GM18505 (cell line): Measurements from ENCODE around the gene AMBRA1.

Source experiments
- ATAC-seq: cut with Tn5 transposase; IDR thresholded peaks from one replicate; pipeline ENCODE4 v1.9.1; 2021; ENCODE audit not compliant: unreplicated experiment
- POLR2A ChIP-seq: IDR thresholded peaks from 4 replicates; pipeline ENCODE4 v1.6.1; 2011; ENCODE audit warnings: borderline replicate concordance; ENCODE audit not compliant: insufficient read depth, insufficient read length; ENCODE audit errors: extremely low read depth

The AMBRA1 gene

DNA sequence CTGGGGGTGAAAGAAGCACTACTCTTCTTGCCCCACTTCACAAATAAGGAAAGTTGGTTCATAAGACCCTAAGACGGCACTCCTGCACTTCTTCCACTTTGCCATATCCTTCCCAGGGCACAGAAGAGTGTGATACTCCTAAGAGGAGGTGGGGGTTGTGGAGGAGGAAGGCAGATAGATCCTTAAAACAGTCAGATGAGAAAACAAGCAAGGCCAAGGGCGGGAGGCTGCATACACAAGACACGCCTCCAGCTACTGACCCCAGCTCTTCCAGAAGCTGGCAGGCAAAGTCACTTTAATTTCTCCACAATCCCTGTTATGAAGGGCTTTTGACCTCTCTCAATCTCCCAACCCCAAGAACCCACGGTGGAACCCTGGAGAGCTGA, 200.6 kb downstream of the AMBRA1 start:
- TF ChIP-seq POLR2A = no peak
- ATAC-seq = no peak

DNA sequence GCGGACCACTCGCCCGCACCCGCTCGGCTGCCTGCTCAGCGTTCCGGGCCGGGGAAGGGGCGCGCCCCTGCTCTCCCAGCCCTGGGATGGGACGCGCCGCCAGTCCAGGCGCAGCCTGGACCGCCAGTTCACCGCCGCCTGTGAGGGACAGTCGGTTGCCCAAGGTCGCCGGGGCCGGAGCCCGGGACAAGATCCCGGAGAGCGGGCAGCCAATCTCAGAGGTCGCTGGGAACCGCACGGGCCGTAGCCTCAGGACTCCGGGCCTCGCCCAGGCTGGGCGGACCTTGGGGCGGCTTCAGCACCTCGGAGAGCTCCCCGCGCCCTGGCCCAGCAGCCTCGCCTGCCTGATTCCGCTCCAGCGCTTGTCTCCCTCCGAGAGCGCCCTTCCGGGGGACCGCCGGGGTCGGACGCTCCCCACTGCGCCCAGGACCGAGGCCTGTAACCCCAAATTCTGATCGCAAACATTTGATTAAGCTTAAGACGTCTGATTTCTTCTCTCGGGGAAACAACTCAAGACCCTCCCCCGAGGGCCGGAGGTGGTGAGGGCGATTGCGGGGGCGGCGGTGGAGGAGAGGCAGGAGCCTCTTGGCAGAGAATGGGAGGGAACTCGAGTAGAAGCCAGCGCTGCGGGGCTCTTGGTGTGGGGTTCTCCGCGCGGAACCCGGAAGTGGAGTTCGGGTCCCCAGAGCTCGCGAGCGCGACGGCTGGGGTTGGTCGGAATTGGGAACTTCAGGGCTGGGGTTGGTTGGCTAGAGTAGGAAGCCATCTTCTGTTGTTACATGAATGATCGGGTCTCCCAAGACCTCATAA, 201.2 kb downstream of the AMBRA1 start:
- ATAC-seq = peak; percentile 61

DNA sequence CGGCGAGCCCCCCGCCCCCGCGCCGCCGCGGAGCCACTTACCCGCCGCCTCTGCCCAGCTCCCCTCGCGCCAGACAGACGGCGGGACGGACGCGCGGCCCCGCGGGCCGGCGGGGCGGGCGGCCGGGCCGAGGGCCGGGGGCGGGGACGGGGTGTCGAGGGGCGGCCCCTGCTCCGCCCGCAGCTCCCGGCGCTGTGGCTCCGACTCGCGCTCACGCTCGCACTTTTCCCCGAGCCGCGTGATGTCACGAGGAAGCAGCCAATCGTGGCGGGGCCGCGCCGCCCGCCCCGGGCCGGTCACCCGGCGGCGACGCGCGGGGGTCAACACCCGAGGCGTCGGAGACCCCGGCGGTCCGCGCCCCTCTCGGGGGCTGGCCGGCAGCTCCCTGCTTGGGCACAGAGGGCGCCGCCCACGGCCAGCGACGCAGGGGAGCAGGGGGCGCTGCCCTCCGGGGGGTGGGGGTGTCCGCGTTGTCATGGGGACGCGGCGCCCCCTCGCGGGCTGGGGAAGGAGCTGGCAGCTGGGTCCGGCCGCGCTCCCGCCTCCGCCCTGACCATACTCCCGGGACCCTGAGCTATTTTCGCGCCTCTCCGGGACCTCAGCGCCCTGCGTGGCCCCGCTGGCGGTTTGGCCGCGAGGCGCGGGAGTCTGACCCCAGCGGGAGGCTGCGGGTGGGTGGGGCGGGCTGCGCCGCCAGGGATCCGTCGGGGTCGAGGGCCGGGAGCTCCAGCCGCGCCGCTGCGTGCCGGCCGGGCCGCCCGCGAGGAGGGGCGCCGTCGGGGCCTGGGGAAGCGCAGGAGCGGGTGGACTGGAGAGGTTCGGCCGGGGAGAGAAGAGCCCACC, 202.0 kb downstream of the AMBRA1 start, which contains the start of gene CHRM4:
CHRM4 (minus strand) TSS at position 199 of the 843 bp plus-strand sequence. CDS start 5,219 bp downstream, outside the sequence.
- TF ChIP-seq POLR2A = no peak
- ATAC-seq = no peak

More for the DNA sequence above, 201.2 kb downstream of the AMBRA1 start:
- TF ChIP-seq POLR2A = no peak

GRCh38 chr11:46391186-46391577, 202.6 kb downstream of the AMBRA1 start:
- no peak for TF ChIP-seq POLR2A
- no peak for ATAC-seq

DNA sequence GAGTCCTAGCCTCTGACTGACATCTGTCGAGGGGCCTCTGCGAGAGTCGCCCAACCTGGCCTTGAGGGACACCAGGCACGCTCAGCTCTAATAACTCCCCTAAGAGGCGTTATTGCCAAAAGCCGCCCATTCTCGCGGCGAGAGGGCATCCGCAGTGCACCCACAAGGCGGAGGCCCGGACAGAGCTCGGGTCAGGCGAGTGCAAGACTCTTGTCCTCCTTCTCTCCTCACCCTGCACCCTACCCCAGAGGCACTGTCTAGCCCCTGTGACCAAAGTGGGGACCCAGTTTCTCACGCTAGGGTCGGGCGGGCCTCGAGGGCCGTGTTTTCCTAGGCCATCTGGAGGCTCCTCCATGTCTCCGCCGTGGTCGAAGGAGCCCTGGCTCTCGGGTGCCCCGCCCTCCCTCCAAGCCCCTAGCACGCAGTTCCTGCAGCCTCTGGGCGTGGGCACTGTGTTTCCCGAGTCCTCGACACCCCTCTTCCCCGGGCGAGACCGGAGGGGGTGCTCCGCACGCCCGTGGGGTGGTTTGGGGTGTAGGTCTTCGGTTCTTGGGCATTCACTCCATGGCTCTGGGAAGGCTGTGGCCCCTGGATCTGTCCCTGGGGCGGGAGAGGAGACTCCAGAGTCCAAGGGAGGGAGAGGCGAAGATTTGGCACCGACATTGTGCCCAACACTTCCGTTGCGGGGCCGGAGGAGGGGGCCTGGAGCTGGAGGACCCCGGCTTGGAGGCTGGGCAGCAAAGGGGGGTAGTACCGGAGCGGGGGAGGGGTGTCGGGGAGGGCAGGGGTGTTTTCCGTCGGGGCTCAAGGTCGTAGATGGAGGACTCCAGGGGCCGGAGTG, 203.3 kb downstream of the AMBRA1 start:
- ATAC-seq = no peak
- TF ChIP-seq POLR2A = no peak

DNA sequence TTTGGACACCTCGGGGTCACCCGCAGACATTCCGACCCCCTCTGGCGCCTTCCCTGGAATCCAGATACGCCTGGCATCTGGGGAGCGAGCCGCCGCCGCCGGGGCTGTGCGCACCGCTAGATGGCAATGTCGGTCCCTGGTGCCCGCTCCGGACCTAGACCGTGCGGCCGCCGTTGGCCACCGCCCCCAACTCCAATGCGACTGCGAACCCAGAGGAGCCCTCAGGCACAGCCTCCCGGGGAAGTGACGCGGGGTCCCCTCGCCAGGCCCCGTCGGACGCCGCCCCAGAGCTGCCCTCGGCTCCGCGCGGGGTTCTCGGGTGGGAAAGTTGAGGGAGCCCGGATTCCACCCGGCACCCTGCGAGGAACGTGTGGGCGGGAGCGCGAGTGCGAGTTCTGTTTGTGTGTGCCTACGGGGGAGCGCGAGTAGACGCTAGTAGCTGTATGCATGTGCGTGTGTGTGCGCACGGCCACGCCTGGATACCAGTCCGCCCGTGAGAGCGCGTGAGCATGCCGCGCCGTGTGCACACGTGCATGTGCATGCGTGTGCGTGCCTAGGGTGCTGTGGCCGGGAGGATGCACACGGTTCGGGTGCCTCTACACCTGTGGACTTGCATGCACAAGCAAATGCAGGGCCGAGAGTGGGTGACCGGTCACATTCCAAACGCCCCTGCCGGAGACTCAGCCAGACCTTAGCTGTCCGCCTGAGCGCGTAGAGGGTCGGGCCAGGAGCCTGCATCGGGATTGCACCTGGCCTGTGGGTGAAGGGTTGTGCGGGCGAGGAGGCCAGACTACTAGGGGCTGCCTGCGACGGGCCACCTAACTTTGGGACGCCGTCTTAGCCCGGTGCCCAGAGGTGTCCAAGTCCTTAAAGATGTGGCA, 204.1 kb downstream of the AMBRA1 start:
- ATAC-seq = peak; percentile 42
- TF ChIP-seq POLR2A = no peak

- no peak for ATAC-seq
- TF ChIP-seq POLR2A = no peak
These were observed 205.0 kb downstream of the AMBRA1 start for GRCh38 chr11:46388619-46389449.

GRCh38 chr11:46387919-46388618, 205.8 kb downstream of the AMBRA1 start:
- ATAC-seq = no peak
- TF ChIP-seq POLR2A = no peak

GRCh38 chr11:46387456-46387855, 206.4 kb downstream of the AMBRA1 start:
- TF ChIP-seq POLR2A = no peak
- no peak for ATAC-seq

- no peak for TF ChIP-seq POLR2A
- no peak for ATAC-seq
These were observed 207.1 kb downstream of the AMBRA1 start for GRCh38 chr11:46386674-46387073.
